HuH-7 (cell line): ENCODE measurements around the gene RAB24.
"Not testable (repeated sequence)": the region's sequence is repeated elsewhere in the genome, so short reads cannot be mapped to it uniquely, and the experiment has no call there.

ENCODE experiments used
- DNase-seq: peaks from one replicate; pipeline ENCODE4 v3.0.0; 2011; ENCODE audit warnings: low spot score

Gene RAB24

DNA sequence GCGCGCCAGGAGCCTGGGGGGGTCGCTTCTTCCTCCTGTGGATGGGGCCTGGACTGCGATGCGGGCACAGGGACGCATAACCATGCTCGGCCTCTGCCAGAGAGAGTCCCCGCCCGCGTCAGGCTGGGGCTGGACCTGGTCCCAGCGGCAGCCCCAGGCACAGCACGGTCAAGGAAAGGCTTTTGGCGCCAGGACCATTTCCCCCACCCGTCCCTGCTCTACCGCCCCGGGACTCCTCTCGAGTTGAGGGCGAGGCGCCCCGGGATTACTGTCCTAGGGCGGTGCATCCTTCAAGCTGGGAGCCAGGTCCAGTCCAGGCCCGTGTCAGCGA lies 7.8 kb upstream of the RAB24 start:
- no peak for DNase-seq

GRCh38 chr5:177310757-177311391 lies 7.4 kb upstream of the RAB24 start:
- no peak for DNase-seq

DNA sequence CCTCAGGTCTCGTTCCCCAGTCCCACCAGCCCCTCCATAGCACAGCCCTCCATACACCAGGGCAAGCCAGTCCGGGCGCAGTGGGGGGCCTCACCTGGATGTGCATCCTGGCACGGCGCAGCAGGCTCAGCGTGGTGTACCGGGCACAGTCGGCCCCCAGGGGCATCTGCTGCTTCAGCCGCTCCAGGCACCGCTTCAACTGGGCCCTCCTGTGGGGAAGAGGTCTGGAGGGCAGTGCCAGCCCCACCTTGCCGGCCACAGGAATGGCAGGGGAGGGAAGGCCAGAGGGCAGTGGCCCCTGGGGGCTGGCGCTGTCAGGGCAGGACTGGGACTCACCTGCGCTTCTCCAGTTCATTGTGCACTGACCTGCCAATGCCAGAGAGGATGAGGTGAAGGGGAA lies 6.8 kb upstream of the RAB24 start:
- no peak for DNase-seq

DNA sequence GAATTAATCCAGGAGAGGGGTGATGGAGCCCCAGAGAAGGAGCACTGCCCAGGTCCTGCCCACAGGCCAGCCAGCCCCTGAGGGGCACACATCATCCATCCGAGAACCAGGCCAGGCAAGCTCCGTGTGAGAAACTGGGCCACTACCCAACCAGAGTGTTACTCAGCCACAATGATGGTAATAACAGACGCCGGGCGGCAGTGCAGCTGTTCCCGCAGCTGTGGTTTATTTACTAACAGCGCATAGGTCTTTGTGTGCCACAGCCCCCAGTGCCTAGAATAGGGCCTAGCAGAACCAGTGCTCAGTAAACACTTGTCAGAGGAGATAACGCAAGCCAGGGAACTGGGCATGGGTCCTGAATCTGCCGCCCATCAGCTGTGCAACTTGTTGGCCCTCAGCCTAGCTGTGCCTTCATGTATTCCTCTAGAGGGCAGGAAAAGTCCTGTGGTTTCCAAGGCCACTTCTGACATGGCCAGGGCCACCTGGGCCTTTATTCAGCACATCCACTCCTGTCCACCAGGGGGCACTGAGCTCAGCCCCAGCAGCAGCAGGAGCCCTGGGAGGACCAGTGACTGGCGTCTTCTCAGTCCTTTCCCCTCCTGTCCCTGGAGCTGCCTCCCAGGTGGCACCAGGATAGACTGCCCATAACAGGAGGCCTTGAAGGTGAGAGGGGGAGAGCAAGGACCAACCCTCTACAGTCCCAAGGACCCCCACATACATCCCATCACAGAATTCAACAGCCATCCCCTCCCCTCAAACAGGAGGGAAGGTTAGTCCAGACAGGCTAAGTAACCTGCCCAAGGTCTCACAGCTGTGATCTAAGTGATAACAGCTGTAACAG lies 6.1 kb upstream of the RAB24 start:
- peak; percentile 93 for DNase-seq

GRCh38 chr5:177308740-177309139 lies 5.2 kb upstream of the RAB24 start:
- DNase-seq: no peak

DNA sequence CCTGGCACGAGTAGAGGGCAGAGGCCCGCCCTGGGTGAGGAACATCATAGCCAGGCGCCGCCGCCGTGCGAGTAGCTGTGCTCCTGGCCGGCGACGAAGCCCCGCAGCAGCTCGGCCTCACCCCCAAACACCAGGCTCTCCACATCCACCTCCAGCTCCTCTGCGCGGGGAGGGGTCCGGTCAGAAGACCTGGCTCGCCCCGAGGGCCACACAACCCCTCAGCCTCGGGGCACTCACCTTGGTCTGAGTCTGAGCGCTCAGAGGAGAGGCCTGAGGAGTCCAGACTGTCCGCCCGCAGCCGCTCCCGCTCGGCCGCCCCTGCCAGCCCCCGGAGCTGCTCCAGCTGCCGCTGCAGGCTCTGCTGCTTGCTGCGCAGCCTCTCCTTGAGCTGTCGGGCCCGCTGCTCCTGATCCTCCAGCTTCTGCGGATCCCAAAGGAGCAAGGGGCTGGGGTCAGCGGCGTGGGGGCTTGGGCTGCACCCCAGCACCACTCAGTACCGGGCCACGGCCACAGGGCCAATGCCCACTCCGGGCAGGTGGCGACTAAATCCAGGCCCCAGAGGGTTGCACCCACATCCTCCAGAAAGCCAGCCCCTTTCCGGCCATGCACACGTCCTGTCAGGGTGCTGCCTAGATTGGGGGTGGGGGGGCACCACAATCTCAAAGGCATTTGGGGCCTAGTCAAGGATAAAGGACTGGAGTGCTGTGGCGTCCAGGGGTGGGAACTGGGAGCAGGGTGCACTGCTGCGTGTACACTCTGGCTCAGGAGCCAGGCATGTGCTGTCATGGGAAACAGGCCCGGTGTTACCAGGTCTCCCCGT lies 4.2 kb upstream of the RAB24 start:
- DNase-seq: no peak

DNA sequence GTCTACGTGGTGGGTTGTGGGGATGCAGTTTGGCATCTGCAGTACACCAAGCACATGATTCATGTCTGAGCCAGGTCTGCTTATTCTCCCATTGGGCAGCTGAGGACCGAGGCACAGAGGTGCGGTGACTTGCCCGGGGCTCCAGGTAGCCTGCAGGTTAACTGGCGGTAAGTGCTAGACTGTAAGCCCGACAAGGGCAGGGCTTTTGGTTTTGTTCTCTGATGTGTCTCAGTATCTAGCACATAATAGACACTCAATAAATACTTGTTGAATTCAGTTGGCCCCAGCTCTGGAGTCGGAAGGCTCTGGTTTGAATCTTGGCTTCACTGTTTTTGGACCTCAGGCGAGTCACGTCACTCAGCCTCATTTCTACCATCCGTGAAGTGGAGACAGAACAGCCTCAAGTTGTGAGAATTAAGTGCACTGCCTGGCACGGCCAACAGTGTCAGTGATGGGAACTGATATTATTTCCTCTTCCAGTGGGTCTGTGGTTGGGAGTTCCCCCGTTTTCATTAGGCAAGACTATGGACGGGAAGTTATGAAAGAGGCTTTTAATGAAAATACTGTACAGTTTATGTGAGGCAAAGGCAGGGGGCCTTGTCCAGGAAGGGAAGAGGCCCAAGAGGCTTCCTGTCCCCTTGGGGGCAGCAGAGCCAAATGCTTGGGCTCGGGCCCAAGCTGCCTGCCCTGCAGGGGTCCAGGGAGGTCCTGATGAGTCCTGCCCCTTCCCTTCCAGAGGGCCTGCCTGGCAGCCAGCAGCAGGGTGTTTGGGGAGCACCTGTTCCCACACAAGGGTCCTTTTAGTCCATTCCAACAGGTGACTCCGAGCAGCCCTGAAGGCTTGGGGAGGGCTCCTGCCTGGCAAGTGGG lies 3.4 kb upstream of the RAB24 start:
- DNase-seq: no peak

DNA sequence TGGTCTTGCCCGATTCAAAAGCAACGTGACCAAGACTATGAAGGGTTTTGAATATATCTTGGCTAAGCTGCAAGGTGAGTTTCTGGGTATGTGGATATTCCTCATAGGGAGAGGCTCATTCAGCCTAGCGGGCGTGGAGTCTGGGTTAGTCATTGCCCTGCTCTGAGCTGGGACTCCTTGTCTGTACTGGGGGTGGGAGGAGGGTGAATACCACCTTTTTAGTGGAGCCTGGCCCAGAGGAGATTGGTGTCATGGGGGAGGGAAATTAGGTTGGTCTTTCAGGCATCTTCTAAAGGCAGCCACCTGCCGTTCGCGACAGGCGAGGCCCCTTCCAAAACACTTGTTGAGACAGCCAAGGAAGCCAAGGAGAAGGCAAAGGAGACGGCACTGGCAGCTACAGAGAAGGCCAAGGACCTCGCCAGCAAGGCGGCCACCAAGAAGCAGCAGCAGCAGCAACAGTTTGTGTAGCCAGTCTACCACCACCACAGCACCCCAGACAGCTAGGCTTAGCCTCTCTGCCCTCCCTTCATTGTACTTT lies 2.7 kb upstream of the RAB24 start:
- not testable (repeated sequence) for DNase-seq

GRCh38 chr5:177304392-177305119 lies 1.0 kb upstream of the RAB24 start:
- DNase-seq: no peak

DNA sequence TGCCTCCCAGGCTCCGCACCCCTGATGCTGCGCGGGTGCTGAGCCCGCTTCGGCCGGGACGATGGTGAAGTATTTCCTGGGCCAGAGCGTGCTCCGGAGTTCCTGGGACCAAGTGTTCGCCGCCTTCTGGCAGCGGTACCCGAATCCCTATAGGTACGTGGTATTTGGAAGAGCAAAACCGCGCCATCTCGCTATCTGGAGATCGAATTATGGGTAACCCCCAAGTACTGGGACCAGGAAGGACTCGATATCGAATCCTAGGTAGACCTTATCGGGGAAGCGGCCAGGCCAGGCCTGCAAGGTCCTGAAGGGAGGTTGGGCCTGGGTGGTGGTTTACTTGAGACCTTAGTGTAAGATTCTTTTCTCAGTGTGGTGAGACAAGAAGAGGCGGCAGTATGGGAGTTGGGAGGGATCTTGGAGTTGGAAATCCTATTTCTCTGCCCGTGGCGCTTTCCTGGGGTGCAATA lies 439 bp upstream of the RAB24 start:
- DNase-seq: no peak

GRCh38 chr5:177302354-177303110 lies 987 bp downstream of the RAB24 start:
- peak; percentile 57 for DNase-seq

- no peak for DNase-seq
Observed at GRCh38 chr5:177301503-177302165, 1.9 kb downstream of the RAB24 start.

- DNase-seq: no peak
Observed at GRCh38 chr5:177300951-177301350, 2.6 kb downstream of the RAB24 start.

- DNase-seq: no peak
Observed at GRCh38 chr5:177300236-177300880, 3.2 kb downstream of the RAB24 start.

GRCh38 chr5:177299697-177300096 lies 3.8 kb downstream of the RAB24 start:
- no peak for DNase-seq

- no peak for DNase-seq
Observed at GRCh38 chr5:177297922-177298321, 5.6 kb downstream of the RAB24 start.

DNA sequence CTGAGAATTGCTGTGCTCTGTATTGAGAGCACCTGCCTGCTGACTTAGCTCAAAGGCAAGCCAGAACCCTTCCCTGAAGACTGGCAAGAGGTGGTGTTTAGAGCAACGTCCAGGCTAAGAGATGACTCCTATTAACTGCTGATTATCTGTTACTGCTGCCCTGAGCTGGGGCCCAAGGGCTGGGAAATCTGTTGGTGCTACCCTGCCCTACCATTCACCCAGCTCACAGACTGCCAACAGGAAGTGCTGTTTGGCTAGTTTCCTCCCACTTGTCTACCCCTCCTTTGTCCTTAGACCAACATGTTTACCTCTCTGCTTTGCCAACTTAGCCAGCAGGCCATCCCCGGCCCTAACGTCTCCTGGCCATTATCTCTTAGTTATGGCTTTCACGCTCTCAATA lies 6.9 kb downstream of the RAB24 start:
- no peak for DNase-seq

GRCh38 chr5:177295924-177296323 lies 7.6 kb downstream of the RAB24 start:
- no peak for DNase-seq

- no peak for DNase-seq
Observed at GRCh38 chr5:177294632-177295031, 8.9 kb downstream of the RAB24 start.
